ENCODE data around the gene RERE.
"Not testable (repeated sequence)": the region's sequence is repeated elsewhere in the genome, so short reads cannot be mapped to it uniquely, and the experiment has no call there.

Gene RERE

DNA sequence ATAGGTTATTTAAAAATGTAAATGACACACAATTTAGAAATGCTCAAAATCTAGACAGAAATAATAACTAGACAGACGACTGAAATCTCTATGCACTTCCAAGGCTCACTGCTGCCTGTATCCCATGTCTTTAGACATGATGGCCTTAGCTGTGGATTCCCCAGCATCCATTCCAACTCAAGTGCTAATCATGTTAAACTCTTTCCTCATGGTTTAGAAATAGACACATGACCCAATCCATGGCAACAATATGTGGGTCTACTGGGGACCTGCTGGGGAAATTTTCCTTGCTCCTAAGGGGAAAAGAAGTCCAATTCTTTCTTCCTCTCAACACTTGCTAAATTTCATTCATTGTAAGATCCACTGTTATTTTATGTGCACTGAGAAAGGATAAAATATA is 311.0 kb downstream of the RERE start:
- Histone ChIP-seq H3K4me1 (ENCODE audit: control insufficient read depth in 2 of 2, insufficient read depth in 2 of 2, low read length in 2 of 2) (peaks cover 0 to 2% of the 10 kb centered on the region in 2 donors), H3K4me3 (ENCODE audit: low read length in 2 of 2) (no peak overlapping the region), H3K9ac (ENCODE audit: low read depth in 1 of 2, low read length in 2 of 2) (no peak overlapping the region), H3K27me3 (ENCODE audit: control insufficient read depth in 2 of 2, insufficient read depth in 2 of 2, low read length in 2 of 2) (no peaks in the 10 kb centered on the region), H3K9me3 (ENCODE audit: control insufficient read depth in 2 of 2, low read length in 2 of 2) (no peaks in the 10 kb centered on the region), H3K36me3 (ENCODE audit: control insufficient read depth in 2 of 2, insufficient read depth in 2 of 2, low read length in 2 of 2) (peaks cover 2 to 10% of the 10 kb centered on the region in 2 donors), H3K27ac (ENCODE audit: low read depth in 2 of 2, low read length in 2 of 2) (no peak overlapping the region)

DNA sequence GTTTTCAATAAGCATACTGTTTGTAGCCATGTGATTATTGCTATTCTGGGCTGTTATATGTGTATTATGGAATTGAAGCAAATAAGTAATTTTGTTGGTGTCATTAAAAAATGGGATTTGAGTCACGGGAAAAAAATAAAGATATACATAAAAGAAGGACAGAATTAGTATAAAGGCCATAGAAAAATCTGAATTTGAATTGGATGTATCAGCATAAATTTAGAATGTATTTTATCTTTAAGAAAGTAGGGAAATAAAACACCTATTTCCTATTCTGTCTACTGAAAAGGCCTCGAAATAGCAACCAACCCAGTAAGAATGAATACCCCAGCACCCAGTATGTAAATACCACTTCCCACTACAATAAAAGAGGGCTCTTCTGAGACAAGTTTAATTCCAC is 313.6 kb downstream of the RERE start:
- no peak overlapping the region for H3K4me3 ChIP-seq (ENCODE audit: low read length in 2 of 2)
- no peaks in the 10 kb centered on the region for H3K27me3 ChIP-seq (ENCODE audit: control insufficient read depth in 2 of 2, insufficient read depth in 2 of 2, low read length in 2 of 2)
- H3K36me3 ChIP-seq (ENCODE audit: control insufficient read depth in 2 of 2, insufficient read depth in 2 of 2, low read length in 2 of 2), result peaks cover 2 to 10% of the 10 kb centered on the region in 2 donors
- no peaks in the 10 kb centered on the region for H3K9me3 ChIP-seq (ENCODE audit: control insufficient read depth in 2 of 2, low read length in 2 of 2)
- no peaks in the 10 kb centered on the region for H3K4me1 ChIP-seq (ENCODE audit: control insufficient read depth in 2 of 2, insufficient read depth in 2 of 2, low read length in 2 of 2)
- no peak overlapping the region for H3K9ac ChIP-seq (ENCODE audit: low read depth in 1 of 2, low read length in 2 of 2)
- no peak overlapping the region for H3K27ac ChIP-seq (ENCODE audit: low read depth in 2 of 2, low read length in 2 of 2)

DNA sequence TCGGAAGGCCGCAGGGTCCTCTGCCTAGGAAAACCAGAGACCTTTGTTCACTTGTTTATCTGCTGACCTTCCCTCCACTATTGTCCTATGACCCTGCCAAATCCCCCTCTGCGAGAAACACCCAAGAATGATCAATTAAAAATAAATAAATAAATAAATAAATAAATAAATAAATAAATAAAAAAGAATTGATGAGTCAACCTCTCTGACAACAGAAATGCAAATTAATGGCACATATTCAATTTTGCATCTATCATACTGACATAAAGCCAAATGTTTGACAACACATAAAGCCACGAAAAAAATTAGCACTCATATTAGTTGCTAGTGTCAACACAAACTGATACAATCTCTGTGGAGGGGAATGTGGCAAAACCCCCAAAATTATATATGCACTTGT is 314.5 kb downstream of the RERE start:
- H3K4me3 ChIP-seq (ENCODE audit: low read length in 2 of 2); H3K27me3 ChIP-seq (ENCODE audit: control insufficient read depth in 2 of 2, insufficient read depth in 2 of 2, low read length in 2 of 2); H3K9ac ChIP-seq (ENCODE audit: low read depth in 1 of 2, low read length in 2 of 2); H3K4me1 ChIP-seq (ENCODE audit: control insufficient read depth in 2 of 2, insufficient read depth in 2 of 2, low read length in 2 of 2); H3K9me3 ChIP-seq (ENCODE audit: control insufficient read depth in 2 of 2, low read length in 2 of 2); H3K27ac ChIP-seq (ENCODE audit: low read depth in 2 of 2, low read length in 2 of 2): not testable (repeated sequence)
- peaks cover 2 to 10% of the 10 kb centered on the region in 2 donors for H3K36me3 ChIP-seq (ENCODE audit: control insufficient read depth in 2 of 2, insufficient read depth in 2 of 2, low read length in 2 of 2)

DNA sequence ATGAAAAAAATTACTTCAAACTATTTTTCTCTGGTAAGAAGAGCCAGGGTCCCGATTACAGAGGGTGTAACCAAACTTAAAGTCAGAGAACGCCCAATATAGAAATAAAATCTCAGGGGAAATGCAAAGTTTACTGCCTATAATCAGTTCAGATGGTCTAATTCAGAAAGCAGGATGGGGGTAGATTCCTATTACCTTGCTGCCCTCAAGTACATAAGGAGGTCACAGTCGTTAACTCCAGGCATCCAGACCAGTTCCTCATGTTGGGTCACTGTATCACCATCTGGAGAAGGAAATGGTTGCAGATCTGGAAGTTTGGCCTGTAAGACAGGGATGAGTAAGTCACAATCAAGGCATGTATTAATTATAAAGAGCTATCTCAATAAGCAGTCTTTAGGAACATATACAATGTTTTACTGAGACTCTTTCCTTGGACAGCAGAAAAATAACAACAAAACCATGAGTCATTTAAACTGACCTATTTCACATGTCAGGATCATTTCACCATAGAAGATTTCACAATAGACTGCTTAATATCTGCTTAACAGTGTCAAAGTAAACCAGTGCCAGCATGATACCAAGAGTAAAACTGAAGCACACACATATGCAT is 320.1 kb downstream of the RERE start:
- H3K4me3 ChIP-seq (ENCODE audit: low read length in 2 of 2), result no peak overlapping the region
- no peaks in the 10 kb centered on the region for H3K27me3 ChIP-seq (ENCODE audit: control insufficient read depth in 2 of 2, insufficient read depth in 2 of 2, low read length in 2 of 2)
- no peak overlapping the region for H3K9ac ChIP-seq (ENCODE audit: low read depth in 1 of 2, low read length in 2 of 2)
- peaks cover 16 to 17% of the 10 kb centered on the region in 2 donors for H3K36me3 ChIP-seq (ENCODE audit: control insufficient read depth in 2 of 2, insufficient read depth in 2 of 2, low read length in 2 of 2)
- H3K27ac ChIP-seq (ENCODE audit: low read depth in 2 of 2, low read length in 2 of 2), result no peak overlapping the region
- H3K9me3 ChIP-seq (ENCODE audit: control insufficient read depth in 2 of 2, low read length in 2 of 2), result no peaks in the 10 kb centered on the region
- H3K4me1 ChIP-seq (ENCODE audit: control insufficient read depth in 2 of 2, insufficient read depth in 2 of 2, low read length in 2 of 2), result peaks cover 0 to 2% of the 10 kb centered on the region in 2 donors

DNA sequence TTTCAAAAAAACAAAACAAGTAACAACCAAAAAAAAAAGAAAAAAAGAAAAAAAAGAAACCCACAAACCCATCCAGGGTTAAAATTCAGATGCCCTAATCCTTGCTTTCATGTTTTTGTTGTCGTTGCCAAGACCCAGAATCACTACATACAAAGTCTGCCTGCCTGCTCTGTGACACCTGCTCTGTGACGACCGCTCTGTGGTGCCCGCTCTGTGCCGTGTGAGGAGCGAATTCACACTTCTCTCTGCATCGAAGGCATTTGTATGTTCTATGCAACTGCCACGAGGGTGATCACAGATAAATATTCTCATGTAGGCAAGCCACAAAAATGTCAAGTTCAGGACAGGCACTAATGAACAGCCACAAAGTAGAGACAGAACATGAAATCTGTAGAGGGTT is 321.0 kb downstream of the RERE start:
- Histone ChIP-seq H3K27ac (ENCODE audit: low read depth in 2 of 2, low read length in 2 of 2) (no peak overlapping the region), H3K4me3 (ENCODE audit: low read length in 2 of 2) (no peak overlapping the region), H3K36me3 (ENCODE audit: control insufficient read depth in 2 of 2, insufficient read depth in 2 of 2, low read length in 2 of 2) (peaks cover 16 to 17% of the 10 kb centered on the region in 2 donors), H3K27me3 (ENCODE audit: control insufficient read depth in 2 of 2, insufficient read depth in 2 of 2, low read length in 2 of 2) (no peaks in the 10 kb centered on the region), H3K9ac (ENCODE audit: low read depth in 1 of 2, low read length in 2 of 2) (no peak overlapping the region), H3K4me1 (ENCODE audit: control insufficient read depth in 2 of 2, insufficient read depth in 2 of 2, low read length in 2 of 2) (peaks cover 0 to 2% of the 10 kb centered on the region in 2 donors), H3K9me3 (ENCODE audit: control insufficient read depth in 2 of 2, low read length in 2 of 2) (no peaks in the 10 kb centered on the region)

DNA sequence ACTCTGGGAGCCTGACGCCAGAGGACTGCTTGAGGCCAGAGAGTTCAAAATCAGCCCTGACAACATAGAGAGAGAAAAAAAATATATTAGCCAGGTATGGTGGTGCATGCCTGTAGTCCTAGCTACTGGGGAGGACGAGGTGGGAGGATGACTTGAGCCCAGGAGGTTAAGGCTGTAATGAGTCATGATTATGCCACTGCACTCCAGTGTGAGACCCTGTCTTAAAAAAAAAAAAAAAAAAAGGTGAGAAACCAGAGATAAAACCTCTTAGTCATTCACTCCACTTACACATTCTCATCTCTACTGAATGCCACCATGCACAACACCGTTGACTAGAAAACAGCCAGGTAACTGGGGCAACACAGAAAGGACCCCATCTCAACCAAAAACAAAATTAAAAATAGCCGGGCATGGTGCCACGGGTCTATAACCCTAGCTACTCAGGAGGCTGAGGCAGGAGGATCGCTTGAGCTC is 321.5 kb downstream of the RERE start:
- peaks cover 16 to 17% of the 10 kb centered on the region in 2 donors for H3K36me3 ChIP-seq (ENCODE audit: control insufficient read depth in 2 of 2, insufficient read depth in 2 of 2, low read length in 2 of 2)
- peaks cover 0 to 2% of the 10 kb centered on the region in 2 donors for H3K4me1 ChIP-seq (ENCODE audit: control insufficient read depth in 2 of 2, insufficient read depth in 2 of 2, low read length in 2 of 2)
- H3K9me3 ChIP-seq (ENCODE audit: control insufficient read depth in 2 of 2, low read length in 2 of 2), result no peaks in the 10 kb centered on the region
- H3K9ac ChIP-seq (ENCODE audit: low read depth in 1 of 2, low read length in 2 of 2), result no peak overlapping the region
- no peaks in the 10 kb centered on the region for H3K27me3 ChIP-seq (ENCODE audit: control insufficient read depth in 2 of 2, insufficient read depth in 2 of 2, low read length in 2 of 2)
- no peak overlapping the region for H3K4me3 ChIP-seq (ENCODE audit: low read length in 2 of 2)
- no peak overlapping the region for H3K27ac ChIP-seq (ENCODE audit: low read depth in 2 of 2, low read length in 2 of 2)

DNA sequence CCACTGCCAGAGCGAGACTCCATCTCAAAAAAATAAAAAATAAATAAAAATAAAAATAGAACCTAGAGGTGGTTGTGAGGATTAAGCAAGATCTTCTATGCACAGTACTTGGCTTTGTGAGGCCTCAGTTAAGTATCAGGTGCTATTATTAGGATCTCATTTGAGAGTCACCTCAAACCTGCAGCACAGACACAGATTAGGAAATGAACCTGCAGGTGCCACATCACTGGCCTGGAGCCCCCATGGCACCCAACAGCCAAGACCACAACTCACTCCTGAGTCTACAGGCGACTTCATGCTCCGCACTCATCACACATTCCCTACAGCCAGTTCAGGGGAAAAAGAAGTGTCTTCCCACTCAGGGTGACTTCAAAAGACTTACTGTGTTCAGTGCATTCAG is 322.8 kb downstream of the RERE start:
- no peaks in the 10 kb centered on the region for H3K27me3 ChIP-seq (ENCODE audit: control insufficient read depth in 2 of 2, insufficient read depth in 2 of 2, low read length in 2 of 2)
- H3K4me3 ChIP-seq (ENCODE audit: low read length in 2 of 2), result no peak overlapping the region
- no peak overlapping the region for H3K27ac ChIP-seq (ENCODE audit: low read depth in 2 of 2, low read length in 2 of 2)
- no peak overlapping the region for H3K9ac ChIP-seq (ENCODE audit: low read depth in 1 of 2, low read length in 2 of 2)
- H3K9me3 ChIP-seq (ENCODE audit: control insufficient read depth in 2 of 2, low read length in 2 of 2), result no peaks in the 10 kb centered on the region
- peaks cover 16 to 17% of the 10 kb centered on the region in 2 donors for H3K36me3 ChIP-seq (ENCODE audit: control insufficient read depth in 2 of 2, insufficient read depth in 2 of 2, low read length in 2 of 2)
- H3K4me1 ChIP-seq (ENCODE audit: control insufficient read depth in 2 of 2, insufficient read depth in 2 of 2, low read length in 2 of 2), result peaks cover 0 to 2% of the 10 kb centered on the region in 2 donors

DNA sequence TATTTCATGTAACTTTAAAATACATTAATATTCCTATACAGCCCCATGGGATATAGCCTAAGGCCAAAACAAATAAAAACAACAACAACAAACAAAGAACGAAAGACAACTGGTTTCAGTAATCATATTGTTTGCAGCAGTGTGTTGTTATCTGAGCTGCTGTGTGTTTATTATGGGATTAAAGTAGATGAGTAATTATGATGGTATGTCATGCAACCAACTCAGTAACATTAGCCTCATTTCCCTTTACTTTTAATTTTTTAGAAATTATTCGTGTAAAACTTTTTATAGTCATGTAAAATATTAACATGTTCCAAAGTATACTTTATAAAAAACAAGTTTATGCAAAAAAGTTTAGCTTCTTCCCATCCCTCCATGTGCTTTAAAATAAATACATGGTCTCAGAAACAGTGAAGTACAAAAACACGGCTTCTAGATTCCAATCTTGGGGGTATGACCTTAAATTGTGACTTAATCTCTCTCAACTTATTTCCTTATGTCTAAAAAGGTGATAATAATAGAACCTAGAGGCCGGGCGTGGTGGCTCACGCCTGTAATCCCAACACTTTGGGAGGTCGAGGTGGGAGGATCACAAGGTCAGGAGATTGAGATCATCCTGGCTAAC is 323.4 kb downstream of the RERE start:
- no peaks in the 10 kb centered on the region for H3K27me3 ChIP-seq (ENCODE audit: control insufficient read depth in 2 of 2, insufficient read depth in 2 of 2, low read length in 2 of 2)
- no peaks in the 10 kb centered on the region for H3K9me3 ChIP-seq (ENCODE audit: control insufficient read depth in 2 of 2, low read length in 2 of 2)
- peaks cover 0 to 2% of the 10 kb centered on the region in 2 donors for H3K4me1 ChIP-seq (ENCODE audit: control insufficient read depth in 2 of 2, insufficient read depth in 2 of 2, low read length in 2 of 2)
- no peak overlapping the region for H3K27ac ChIP-seq (ENCODE audit: low read depth in 2 of 2, low read length in 2 of 2)
- peaks cover 14 to 17% of the 10 kb centered on the region in 2 donors for H3K36me3 ChIP-seq (ENCODE audit: control insufficient read depth in 2 of 2, insufficient read depth in 2 of 2, low read length in 2 of 2)
- no peak overlapping the region for H3K9ac ChIP-seq (ENCODE audit: low read depth in 1 of 2, low read length in 2 of 2)
- no peak overlapping the region for H3K4me3 ChIP-seq (ENCODE audit: low read length in 2 of 2)

DNA sequence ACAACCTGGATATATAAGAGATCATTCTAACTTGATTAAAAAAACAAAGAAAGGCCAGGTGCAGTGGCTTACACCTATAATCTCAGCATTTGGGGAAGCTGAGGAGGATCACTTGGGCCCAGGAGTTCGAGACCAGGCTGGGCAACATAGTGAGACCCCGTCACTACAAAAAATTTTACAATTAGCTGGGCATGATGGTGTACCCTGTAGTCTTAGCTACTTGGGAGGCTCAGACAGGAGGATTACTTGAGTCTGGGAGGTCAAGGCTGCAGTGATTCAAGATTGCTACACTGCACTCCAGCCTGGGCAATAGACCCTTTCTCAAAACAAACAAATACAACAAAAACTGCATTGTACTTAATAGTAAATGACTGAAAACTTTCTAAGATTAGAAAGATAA is 330.2 kb downstream of the RERE start:
- Histone ChIP-seq H3K36me3 (ENCODE audit: control insufficient read depth in 2 of 2, insufficient read depth in 2 of 2, low read length in 2 of 2) (no peaks in the 10 kb centered on the region), H3K27ac (ENCODE audit: low read depth in 2 of 2, low read length in 2 of 2) (no peak overlapping the region), H3K27me3 (ENCODE audit: control insufficient read depth in 2 of 2, insufficient read depth in 2 of 2, low read length in 2 of 2) (no peaks in the 10 kb centered on the region), H3K4me3 (ENCODE audit: low read length in 2 of 2) (no peak overlapping the region), H3K9me3 (ENCODE audit: control insufficient read depth in 2 of 2, low read length in 2 of 2) (no peaks in the 10 kb centered on the region), H3K9ac (ENCODE audit: low read depth in 1 of 2, low read length in 2 of 2) (no peak overlapping the region), H3K4me1 (ENCODE audit: control insufficient read depth in 2 of 2, insufficient read depth in 2 of 2, low read length in 2 of 2) (no peaks in the 10 kb centered on the region)

DNA sequence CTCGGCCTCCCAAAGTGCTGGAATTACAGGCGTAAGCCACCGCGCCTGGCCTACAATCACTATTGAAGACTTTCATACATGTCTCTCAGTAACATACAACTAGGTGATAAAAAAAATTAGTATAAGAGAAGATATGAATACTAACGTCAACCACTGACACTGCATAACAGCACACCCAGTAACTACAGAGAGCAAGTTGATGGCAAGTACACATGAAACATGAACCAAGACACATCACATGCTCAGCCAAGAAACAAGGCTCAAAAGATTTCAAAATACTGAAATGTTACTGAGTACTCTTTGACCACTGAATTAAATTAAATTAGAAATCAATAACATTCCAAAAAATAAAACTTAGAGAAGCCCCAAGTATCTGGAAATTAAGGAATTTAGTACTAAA is 331.4 kb downstream of the RERE start:
- H3K9ac ChIP-seq (ENCODE audit: low read depth in 1 of 2, low read length in 2 of 2), result no peak overlapping the region
- H3K4me3 ChIP-seq (ENCODE audit: low read length in 2 of 2), result no peak overlapping the region
- H3K4me1 ChIP-seq (ENCODE audit: control insufficient read depth in 2 of 2, insufficient read depth in 2 of 2, low read length in 2 of 2), result no peaks in the 10 kb centered on the region
- no peaks in the 10 kb centered on the region for H3K27me3 ChIP-seq (ENCODE audit: control insufficient read depth in 2 of 2, insufficient read depth in 2 of 2, low read length in 2 of 2)
- H3K9me3 ChIP-seq (ENCODE audit: control insufficient read depth in 2 of 2, low read length in 2 of 2), result no peaks in the 10 kb centered on the region
- H3K36me3 ChIP-seq (ENCODE audit: control insufficient read depth in 2 of 2, insufficient read depth in 2 of 2, low read length in 2 of 2), result no peaks in the 10 kb centered on the region
- H3K27ac ChIP-seq (ENCODE audit: low read depth in 2 of 2, low read length in 2 of 2), result no peak overlapping the region
